Pancreas (tissue), 10 donors: ENCODE results near the gene SORBS2. TPM values are rescaled to one million over a fixed set of nuclear protein-coding genes. Genes with fewer than 3 reads are reported as not detected.

Experiments used
- ATAC-seq, 4 donors: fragments of 200-7000 bp; cut with Tn5 transposase; one replicate each; pipeline versions ENCODE4 v1.8.0 to v1.9.1; 2020; ENCODE audit warnings: mild to moderate bottlenecking in 4 of 4, moderate library complexity in 4 of 4
- DNase-seq, 6 donors: peaks; one replicate each; pipeline ENCODE4 v3.0.0-alpha.2; 2020
- FAIRE-seq: peaks from 2 replicates; lab custom pipeline; 2012; peaks lifted over from hg19 to GRCh38; lab: Jason Lieb, UNC
- H3K27ac ChIP-seq, 4 donors: fragments of 200-600 bp; sonication (generic); 1 replicate in 3 of 4; 2 replicates in 1 of 4; pipeline versions ENCODE4 v1.5.0 to v1.8.0; 2020
- H3K27me3 ChIP-seq, 4 donors: fragments of 200-600 bp; one replicate each; pipeline ENCODE4 v1.8.0; 2021
- H3K36me3 ChIP-seq, 3 donors: fragments of 200-600 bp; sonication (generic) in 1 of 3; one replicate each; pipeline versions ENCODE4 v1.5.0 to v1.8.0; 2020 to 2021
- H3K4me1 ChIP-seq, 3 donors: fragments of 200-600 bp; one replicate each; pipeline ENCODE4 v1.8.0; 2021
- H3K4me3 ChIP-seq, 4 donors: fragments of 200-600 bp; sonication (generic) in 2 of 4; one replicate each; pipeline versions ENCODE4 v1.5.0 to v1.8.0; 2020 to 2021
- H3K9me3 ChIP-seq, 4 donors: fragments of 200-600 bp; one replicate each; pipeline ENCODE4 v1.8.0; 2021
- WGBS, 2 donors: extraction: QIAGEN DNeasy Blood & Tissue Kit; methylation state at CpG; one replicate each; pipeline ENCODE4 v1.1.7; 2013; 5-methylcytosine and 5-hydroxymethylcytosine counted together
- intact Hi-C, 3 donors: fragments of 100-400 bp; cut with DNase I; formaldehyde crosslinking; loops; one replicate each; pipeline versions ENCODE4 v1.11.1 to v1.14.2; 2022
- polyA plus RNA-seq, 2 donors: library from polyadenylated mRNA; stranded (reverse); fragments of 200-250 nt; gene quantifications; one replicate each; pipeline ENCODE4 v1.2.3, GENCODE V29; 2013
- total RNA-seq, 6 donors: library from RNA; stranded (reverse); fragmentation: NEBNext Ultra II Directional in 4 of 6; extraction: Animal tissue kit (Norgen Biotek cat#: 25700) in 4 of 6; gene quantifications; one replicate each; pipeline versions ENCODE4 v1.2.1 to v1.2.4, GENCODE V29; 2021 to 2023
- TF ChIP-seq, protein P1 (sequence below), 4 donors: fragments of 200-600 bp; sonication (generic) in 3 of 4; IDR thresholded peaks; one replicate each; pipeline versions ENCODE4 v1.5.0 to v1.8.0; 2021; ENCODE audit warnings: antibody characterized with exemption in 4 of 4
- donor health status: healthy with polysubstance abuse.
- donor health status: DM: no; HTN: no; CAD: no; lungs with moderate emphysema.
- donor health status: DM: no; HTN: no; CAD: no.
- donor health status: control.
- donor health status: control.
- donor health status: Bipolar disorder and iron deficiency.
- donor health status: DM: yes; HTN: yes; CAD: no.
- donor health status: DM: no; HTN: no; CAD: no.
- donor health status: DM: no; HTN: no; CAD: no.
- donor health status: DM: yes; HTN: yes; CAD: no.

Gene SORBS2
- total and polyA plus RNA-seq, 8 donors = 61.7 to 245 (median 140) TPM

DNA sequence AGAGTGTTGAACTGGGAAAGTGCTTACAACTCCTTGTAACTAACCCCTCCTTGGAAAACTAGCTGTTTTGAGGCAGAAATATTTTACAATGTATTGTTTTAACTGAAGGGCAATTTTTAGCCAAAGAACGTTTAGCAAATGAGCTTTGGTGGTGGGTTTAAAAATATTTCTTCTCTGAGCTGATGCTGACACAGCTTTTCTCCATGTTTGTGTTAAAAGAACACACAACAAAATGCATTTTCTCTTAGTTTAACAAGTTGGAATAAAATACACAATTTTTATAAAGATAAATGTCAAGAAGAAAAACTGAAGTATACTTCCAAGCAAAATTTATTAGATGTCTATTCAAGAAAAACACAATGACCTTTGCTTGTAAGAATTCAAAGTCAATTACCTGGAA lies 226.8 kb downstream of the SORBS2 start:
- Histone ChIP-seq H3K27ac (peak overlapping the region in 1 of 4 donors; percentile 5), H3K9me3 (no peaks in the 10 kb centered on the region), H3K36me3 (peaks cover 0 to 36% (median 0%) of the 10 kb centered on the region in 3 donors), H3K27me3 (no peaks in the 10 kb centered on the region), H3K4me3 (no peak overlapping the region), H3K4me1 (no peaks in the 10 kb centered on the region)
- no peak for FAIRE-seq
- no peak for DNase-seq
- TF ChIP-seq, protein P1, sequence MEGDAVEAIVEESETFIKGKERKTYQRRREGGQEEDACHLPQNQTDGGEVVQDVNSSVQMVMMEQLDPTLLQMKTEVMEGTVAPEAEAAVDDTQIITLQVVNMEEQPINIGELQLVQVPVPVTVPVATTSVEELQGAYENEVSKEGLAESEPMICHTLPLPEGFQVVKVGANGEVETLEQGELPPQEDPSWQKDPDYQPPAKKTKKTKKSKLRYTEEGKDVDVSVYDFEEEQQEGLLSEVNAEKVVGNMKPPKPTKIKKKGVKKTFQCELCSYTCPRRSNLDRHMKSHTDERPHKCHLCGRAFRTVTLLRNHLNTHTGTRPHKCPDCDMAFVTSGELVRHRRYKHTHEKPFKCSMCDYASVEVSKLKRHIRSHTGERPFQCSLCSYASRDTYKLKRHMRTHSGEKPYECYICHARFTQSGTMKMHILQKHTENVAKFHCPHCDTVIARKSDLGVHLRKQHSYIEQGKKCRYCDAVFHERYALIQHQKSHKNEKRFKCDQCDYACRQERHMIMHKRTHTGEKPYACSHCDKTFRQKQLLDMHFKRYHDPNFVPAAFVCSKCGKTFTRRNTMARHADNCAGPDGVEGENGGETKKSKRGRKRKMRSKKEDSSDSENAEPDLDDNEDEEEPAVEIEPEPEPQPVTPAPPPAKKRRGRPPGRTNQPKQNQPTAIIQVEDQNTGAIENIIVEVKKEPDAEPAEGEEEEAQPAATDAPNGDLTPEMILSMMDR (IDR thresholded peaks at IDR 0.05) = no peak
- no peak for ATAC-seq
- intact Hi-C loops = no loop called here
- 58 to 65% methylated on average over 1 of the region's 1 CpG for WGBS, 2 donors

DNA sequence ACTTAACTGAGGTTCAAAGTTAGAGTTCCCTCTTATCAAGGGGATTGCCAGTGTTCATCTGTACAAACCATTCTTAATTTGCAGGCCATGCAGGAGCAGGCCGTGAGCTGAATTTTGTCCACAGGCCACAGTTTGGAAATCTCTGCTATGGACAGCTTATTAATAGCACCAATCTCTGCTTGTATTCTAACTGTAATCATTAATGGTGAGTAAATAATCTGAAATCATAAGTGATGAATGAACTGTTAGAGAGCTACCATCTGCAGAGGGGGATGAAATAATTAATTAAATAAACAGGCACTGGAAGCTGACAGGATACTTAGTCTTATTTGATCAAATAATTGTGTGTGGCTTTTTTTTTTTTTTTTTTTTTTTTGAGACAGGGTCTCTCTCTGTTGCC lies 228.2 kb downstream of the SORBS2 start:
- DNase-seq (no peak), FAIRE-seq (no peak), ATAC-seq (peak in 3 of 4 donors; percentile 28 to 60 (median 40))
- Histone ChIP-seq H3K4me3 (no peak overlapping the region), H3K27ac (no peak overlapping the region), H3K4me1 (no peaks in the 10 kb centered on the region), H3K27me3 (no peaks in the 10 kb centered on the region), H3K36me3 (peaks cover 0 to 25% (median 0%) of the 10 kb centered on the region in 3 donors), H3K9me3 (no peaks in the 10 kb centered on the region)
- TF ChIP-seq, protein P1 (IDR thresholded peaks at IDR 0.05) = no peak
- intact Hi-C loops = no loop called here
- 71 to 73% methylated on average over 1 of the region's 1 CpG for WGBS, 2 donors

DNA sequence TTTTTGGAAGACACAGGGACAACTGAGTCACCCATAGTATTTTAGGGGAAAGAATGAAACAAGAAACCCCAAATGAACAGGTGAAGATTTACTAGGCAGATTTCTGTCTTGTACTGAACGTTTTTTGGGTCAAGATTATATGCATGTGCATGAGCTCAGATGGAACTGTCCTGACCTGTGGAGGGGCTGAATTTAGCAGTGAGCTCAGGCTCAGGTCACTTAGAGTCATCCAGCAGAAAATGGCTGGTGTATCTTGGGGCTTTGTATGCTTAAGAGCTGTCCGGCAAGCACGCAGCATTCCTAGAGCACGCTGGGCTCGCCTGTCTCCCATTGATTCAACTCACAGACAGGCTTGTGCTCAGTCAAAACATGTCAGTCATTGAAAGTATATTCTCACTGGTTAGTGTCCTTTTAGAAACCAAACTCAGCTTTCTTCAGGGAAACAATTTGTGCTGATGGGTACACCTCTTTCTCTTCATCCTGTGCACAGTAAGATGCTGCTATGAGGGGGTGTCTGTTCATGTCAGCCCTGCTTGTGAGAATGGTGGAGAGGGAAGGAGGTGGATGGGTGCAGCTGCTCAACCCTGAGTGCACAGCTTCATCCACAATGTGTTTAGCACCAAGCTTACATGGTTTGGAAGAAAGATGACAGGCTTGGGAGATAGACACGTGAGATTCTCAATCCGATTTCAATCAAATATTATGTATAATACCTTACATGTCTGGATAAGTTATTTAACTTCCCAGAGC lies 229.2 kb downstream of the SORBS2 start:
- Histone ChIP-seq H3K9me3 (no peaks in the 10 kb centered on the region), H3K27me3 (no peaks in the 10 kb centered on the region), H3K4me1 (no peaks in the 10 kb centered on the region), H3K36me3 (peaks cover 0 to 18% (median 0%) of the 10 kb centered on the region in 3 donors), H3K27ac (no peak overlapping the region), H3K4me3 (no peak overlapping the region)
- peak in 1 of 4 donors; percentile 15 for ATAC-seq
- 74 to 75% methylated on average over 7 of the region's 7 CpGs for WGBS, 2 donors
- FAIRE-seq = no peak
- intact Hi-C loops = no loop called here
- no peak for DNase-seq
- TF ChIP-seq, protein P1 (IDR thresholded peaks at IDR 0.05) = no peak

DNA sequence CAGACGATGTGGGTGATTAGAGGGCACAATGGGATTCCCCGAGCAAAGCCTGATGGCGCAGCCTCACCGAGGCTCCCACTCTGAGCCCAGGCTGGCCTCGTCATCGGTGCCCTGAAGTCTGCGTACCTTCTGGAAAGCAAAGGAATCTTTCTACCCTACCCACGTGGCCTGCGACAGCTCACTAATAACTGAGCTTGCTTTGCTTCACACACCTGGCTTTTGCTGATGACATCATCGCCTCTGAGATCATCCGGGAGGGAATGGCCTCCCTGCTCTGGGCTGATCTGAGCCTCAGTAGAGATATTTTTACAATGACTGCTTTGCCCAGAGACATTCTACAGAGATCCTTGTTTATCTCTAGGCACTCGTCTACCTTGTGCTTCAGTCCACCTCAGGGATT lies 231.3 kb downstream of the SORBS2 start:
- Histone ChIP-seq H3K27me3 (no peaks in the 10 kb centered on the region), H3K4me3 (no peak overlapping the region), H3K9me3 (no peaks in the 10 kb centered on the region), H3K36me3 (no peaks in the 10 kb centered on the region), H3K27ac (no peak overlapping the region), H3K4me1 (no peaks in the 10 kb centered on the region)
- FAIRE-seq (no peak), ATAC-seq (peak in 1 of 4 donors; percentile 24), DNase-seq (no peak)
- TF ChIP-seq, protein P1 (IDR thresholded peaks at IDR 0.05) = no peak
- intact Hi-C loops = no loop called here
- 78 to 80% methylated on average over 12 of the region's 12 CpGs for WGBS, 2 donors

DNA sequence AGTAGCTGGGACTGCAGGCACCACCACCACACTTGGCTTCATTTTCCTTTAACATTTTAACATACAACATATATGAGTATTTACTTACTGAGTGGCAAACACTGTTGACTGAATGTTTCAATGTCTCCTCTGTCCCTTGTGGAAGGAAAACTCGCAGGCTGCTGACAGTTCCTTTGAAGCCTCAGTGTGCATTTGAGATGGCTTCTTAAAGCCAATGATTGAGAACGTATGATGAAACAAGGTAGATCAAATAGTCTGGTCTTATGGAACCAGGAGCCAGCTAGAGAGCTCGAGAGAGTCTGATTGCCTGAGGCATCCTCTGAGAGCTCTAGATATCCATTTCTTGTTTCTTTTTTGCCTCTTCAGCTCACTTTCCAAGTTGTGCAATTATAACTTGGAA lies 233.7 kb downstream of the SORBS2 start:
- WGBS, 2 donors = 70 to 82% methylated on average over 3 of the region's 3 CpGs
- no peak for DNase-seq
- ATAC-seq = no peak
- H3K27me3 ChIP-seq = no peaks in the 10 kb centered on the region
- H3K36me3 ChIP-seq = no peaks in the 10 kb centered on the region
- peaks cover 0 to 4% (median 0%) of the 10 kb centered on the region in 3 donors for H3K4me1 ChIP-seq
- no peak overlapping the region for H3K4me3 ChIP-seq
- TF ChIP-seq, protein P1 (IDR thresholded peaks at IDR 0.05) = no peak
- intact Hi-C loops = no loop called here
- H3K9me3 ChIP-seq = no peaks in the 10 kb centered on the region
- H3K27ac ChIP-seq = no peak overlapping the region
- FAIRE-seq = no peak
